SIG-M5 treated with dmso at 0.1 percent for 504 hours (cell line): ENCODE data around the gene FSTL1.

Source experiments
- DNase-seq: peaks from one replicate; lab custom pipeline; 2025; ENCODE audit not compliant: unreplicated experiment; lab: John Stamatoyannopoulos, UW

Gene FSTL1, protein sequence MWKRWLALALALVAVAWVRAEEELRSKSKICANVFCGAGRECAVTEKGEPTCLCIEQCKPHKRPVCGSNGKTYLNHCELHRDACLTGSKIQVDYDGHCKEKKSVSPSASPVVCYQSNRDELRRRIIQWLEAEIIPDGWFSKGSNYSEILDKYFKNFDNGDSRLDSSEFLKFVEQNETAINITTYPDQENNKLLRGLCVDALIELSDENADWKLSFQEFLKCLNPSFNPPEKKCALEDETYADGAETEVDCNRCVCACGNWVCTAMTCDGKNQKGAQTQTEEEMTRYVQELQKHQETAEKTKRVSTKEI

DNA sequence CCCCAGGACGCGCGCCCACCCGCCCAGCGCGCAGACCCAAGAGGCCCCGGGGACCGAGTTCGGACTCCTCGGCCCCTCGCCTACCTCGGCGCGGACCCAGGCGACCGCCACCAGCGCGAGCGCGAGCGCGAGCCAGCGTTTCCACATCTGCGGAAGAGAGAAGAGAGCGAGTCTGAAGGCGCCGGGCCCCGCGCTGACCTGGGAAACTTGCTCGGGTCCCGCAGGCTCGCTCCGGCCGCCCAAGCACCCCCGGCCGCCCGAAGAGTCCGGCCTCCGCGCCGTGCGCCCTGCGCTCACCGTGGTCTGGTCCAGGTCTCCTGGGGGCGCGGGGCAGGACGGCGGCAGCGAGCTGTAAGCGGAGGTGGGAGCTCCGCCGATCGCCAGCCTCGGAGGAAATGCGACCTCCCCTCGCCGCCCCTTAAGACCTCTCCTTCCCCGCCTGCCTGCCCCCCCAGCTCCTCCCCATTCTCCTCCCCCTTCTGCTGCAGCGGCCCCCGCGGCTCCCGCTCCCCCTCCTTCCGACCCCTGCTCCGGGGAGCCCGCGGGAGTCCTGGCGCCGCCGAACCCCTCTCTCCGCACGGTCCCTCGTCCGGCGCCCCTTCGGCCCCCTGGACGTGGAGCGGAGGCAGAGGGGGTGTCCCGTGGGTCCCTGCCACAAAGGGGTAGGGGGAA lies at the start of gene FSTL1:
Gene FSTL1, minus strand, starts transcription at position 393 of the 672 bp plus-strand sequence. Its CDS starts 246 bp downstream, at position 147.
- DNase-seq: no peak

- DNase-seq: no peak
Observed at GRCh38 chr3:120498556-120499346, 48.0 kb upstream of the FSTL1 start.

- DNase-seq: no peak
Observed at GRCh38 chr3:120497818-120498217, 47.0 kb upstream of the FSTL1 start.

DNA sequence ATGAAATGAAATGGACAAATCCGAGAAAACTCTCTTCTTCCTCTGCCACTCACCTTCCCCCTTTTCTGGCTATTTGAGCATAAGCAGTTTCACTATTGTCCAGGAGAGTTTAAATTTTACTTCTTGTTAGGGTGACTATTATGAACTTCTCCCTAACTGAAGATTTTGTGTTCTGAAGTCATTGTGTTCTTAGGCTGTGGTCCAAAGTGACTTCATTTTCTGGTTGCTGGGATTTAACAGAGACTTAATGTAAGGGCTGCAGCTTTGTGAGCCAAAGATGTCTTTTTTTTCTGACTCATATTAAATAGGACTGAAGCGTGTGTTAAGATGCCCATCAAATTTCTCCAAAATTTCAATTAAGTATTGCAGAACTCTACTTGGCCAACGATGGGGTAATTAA lies 46.5 kb upstream of the FSTL1 start:
- DNase-seq: no peak

GRCh38 chr3:120496278-120497002 lies 45.6 kb upstream of the FSTL1 start:
- no peak for DNase-seq

DNA sequence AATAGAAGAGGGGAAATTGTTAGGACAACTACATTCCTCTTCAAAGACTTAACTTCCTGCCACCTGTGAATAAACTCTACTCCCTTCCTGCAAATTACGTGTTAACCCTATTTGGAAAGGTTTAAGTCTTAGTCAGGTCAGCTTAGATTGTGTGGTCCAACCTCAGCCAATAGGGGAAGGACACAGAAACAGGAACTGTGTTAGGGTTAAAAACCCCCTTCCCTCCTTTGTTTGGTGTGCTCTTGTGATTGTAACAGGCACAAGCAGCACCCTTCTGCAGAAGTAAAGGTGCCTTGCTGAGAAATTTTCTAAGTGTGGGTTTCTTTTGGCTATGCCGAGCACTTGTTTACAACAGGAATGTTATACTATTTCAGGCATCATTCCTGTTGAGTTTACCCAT lies 45.0 kb upstream of the FSTL1 start:
- no peak for DNase-seq

- no peak for DNase-seq
Observed at GRCh38 chr3:120492103-120492502, 41.3 kb upstream of the FSTL1 start.

GRCh38 chr3:120489421-120489820 lies 38.6 kb upstream of the FSTL1 start:
- DNase-seq: no peak

DNA sequence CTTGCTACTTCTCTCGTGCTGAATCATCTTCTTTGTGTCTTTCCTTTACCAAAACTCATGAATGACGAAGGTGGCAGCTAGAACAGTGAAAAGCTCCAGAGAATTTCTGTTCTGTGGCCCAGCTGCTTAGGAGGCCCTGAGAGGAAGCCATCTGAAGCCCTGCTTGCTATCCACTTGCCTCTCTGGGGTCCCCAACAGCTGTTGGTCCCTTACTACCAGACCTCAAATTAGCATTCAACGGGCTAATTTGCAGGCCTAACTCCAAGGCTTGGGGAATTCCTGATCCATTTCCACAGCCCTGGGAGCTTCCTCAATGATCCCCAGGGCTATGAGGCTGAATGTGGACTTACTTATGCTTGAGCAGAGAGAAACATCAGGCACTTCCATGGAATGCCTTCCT lies 37.5 kb upstream of the FSTL1 start:
- no peak for DNase-seq

GRCh38 chr3:120487191-120487650 lies 36.4 kb upstream of the FSTL1 start:
- no peak for DNase-seq

- DNase-seq: no peak
Observed at GRCh38 chr3:120481081-120481480, 30.3 kb upstream of the FSTL1 start.

DNA sequence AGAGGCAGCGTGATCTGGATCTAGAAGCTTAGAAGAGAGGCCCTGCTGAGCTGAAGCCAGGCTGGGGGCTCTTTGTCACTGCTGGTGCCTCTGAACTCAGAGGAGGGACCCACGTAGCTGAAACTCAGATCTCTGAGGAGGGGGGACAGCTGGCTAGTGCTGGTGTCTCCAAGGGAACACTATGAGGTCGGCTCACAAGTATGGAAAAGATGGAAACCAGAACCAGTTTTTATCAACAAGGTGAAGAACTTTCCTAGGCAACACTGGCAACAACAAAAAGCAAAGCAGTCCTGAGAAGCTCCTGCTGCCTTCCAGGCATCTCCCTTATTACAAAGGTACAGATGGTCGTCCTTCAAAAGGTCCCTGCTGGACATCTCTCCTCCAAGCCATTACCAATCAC lies 27.0 kb upstream of the FSTL1 start:
- no peak for DNase-seq

DNA sequence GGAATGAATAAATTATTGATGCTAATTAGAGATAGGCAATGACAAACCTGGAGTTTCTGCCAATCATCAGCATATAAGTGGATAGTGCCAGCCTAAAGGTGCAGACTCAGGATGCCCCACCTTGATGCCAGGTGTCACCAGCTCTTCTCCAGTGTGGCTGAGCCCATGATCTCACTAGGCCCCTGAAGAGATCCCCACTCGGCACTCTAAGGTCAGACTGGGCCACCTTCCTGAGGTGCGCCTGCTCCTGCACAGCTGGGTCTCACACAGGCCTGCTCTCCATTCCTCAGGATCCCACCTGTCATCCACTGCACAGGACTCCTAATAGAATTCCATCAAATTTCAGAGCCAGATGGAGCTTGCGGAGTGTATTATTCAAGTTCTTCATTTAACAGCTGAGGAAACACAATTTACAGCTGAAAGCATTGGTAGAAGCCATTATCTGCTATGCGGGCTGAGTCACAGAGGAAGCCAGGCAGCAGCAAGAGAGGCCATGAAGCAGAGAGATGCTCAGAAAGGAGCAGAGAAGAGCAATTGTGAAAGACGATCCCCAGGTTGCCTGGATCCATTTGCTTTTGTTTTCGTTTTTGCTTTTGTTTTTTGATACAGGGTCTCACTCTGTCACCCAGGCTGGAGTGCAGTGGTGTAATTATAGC lies 25.1 kb upstream of the FSTL1 start:
- no peak for DNase-seq

- no peak for DNase-seq
Observed at GRCh38 chr3:120473896-120474675, 23.3 kb upstream of the FSTL1 start.

- no peak for DNase-seq
Observed at GRCh38 chr3:120473389-120473788, 22.6 kb upstream of the FSTL1 start.

- no peak for DNase-seq
Observed at GRCh38 chr3:120472121-120472844, 21.5 kb upstream of the FSTL1 start.

DNA sequence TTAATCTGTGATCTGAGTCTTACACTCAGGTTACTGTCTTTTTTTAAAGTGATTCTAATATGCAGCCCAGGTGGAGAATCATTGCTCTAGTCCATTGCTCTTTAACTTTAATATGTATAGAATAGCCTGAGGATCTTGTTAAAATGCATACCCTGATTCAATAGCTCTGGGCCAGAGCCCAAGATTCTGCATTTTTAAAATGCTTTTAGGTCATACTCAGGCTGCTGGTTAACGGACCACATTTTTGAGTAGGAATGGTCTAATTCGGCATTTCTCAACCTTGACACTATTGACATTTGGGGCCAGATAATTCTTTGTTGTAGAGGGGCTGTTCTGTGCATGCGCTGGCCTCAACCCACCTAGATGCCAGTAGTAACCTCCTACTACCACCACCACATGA lies 20.9 kb upstream of the FSTL1 start:
- no peak for DNase-seq

- no peak for DNase-seq
Observed at GRCh38 chr3:120470870-120471269, 20.1 kb upstream of the FSTL1 start.

GRCh38 chr3:120469882-120470301 lies 19.1 kb upstream of the FSTL1 start:
- no peak for DNase-seq
